K562 (cell line): ENCODE results near the gene SYNE1. TPM values are rescaled to one million over a fixed set of nuclear protein-coding genes. Genes with fewer than 3 reads are reported as not detected.

Experiments used
- ATAC-seq: fragments of 200-7000 bp; cut with Tn5 transposase; 3 replicates; pipeline ENCODE4 v1.9.1; 2020; ENCODE audit warnings: moderate library complexity
- BruUV-seq: library from RNA; stranded (reverse); fragments of 400-500 nt; replicated peaks from 2 replicates; lab custom pipeline; 2021; lab: Mats Ljungman, UMichigan
- CTCF ChIA-PET: fragments of 300-600 bp; formaldehyde crosslinking; extraction: SDS; loops from one replicate; lab custom pipeline; 2021; ENCODE audit warnings: low intra/inter-chr PET ratio; lab: Yijun Ruan, JAX
- POLR2A ChIA-PET: fragments of 300-600, 350-650 bp; sonication (Branson Sonifier 250); formaldehyde crosslinking; extraction: SDS; loops from one replicate; lab custom pipeline; 2021; ENCODE audit warnings: antibody characterized with exemption, inconsistent platforms; lab: Yijun Ruan, JAX
- DNase-seq, 4 experiments: peaks; one replicate each; pipeline versions ENCODE4 v3.0.0 to v3.0.0-alpha.2; 2011 to 2018; ENCODE audit warnings: low spot score in 3 of 4, mixed read lengths in 3 of 4; ENCODE audit errors: extremely low read depth in 1 of 4
- FAIRE-seq: peaks from 2 replicates; lab custom pipeline; 2011; peaks lifted over from hg19 to GRCh38; lab: Jason Lieb, UNC
- H2AFZ ChIP-seq: 2 replicates; pipeline ENCODE4 v1.6.0; 2011; ENCODE audit warnings: low read depth, low read length, control low read depth, inconsistent platforms
- H3K27ac ChIP-seq: fragments of 200-600 bp; 3 replicates; pipeline ENCODE4 v1.8.0; 2011; ENCODE audit warnings: low read depth, mild to moderate bottlenecking, control low read depth, inconsistent platforms, low read length, moderate library complexity, mixed read lengths; ENCODE audit errors: extremely low read depth
- H3K27me3 ChIP-seq, 2 experiments: fragments of 300-600 bp in 1 of 2; 2 replicates in 1 of 2; 3 replicates in 1 of 2; pipeline versions ENCODE4 v1.6.0 to v1.8.0; 2011; ENCODE audit warnings: inconsistent platforms in 2 of 2, low read length in 2 of 2, mild to moderate bottlenecking in 1 of 2, mixed read lengths in 1 of 2, moderate library complexity in 1 of 2; ENCODE audit not compliant: control insufficient read depth in 2 of 2, insufficient read depth in 2 of 2
- H3K36me3 ChIP-seq: fragments of 300-600 bp; 3 replicates; pipeline ENCODE4 v1.8.0; 2011; ENCODE audit warnings: mild to moderate bottlenecking, low read length, inconsistent platforms; ENCODE audit not compliant: control insufficient read depth, insufficient read depth
- H3K4me1 ChIP-seq, 2 experiments: fragments of 200-600 bp in 1 of 2; replicated peaks in 1 of 2; 2 replicates in 1 of 2; 3 replicates in 1 of 2; pipeline versions ENCODE4 v1.5.1 to v1.8.0; 2011; ENCODE audit warnings: inconsistent platforms in 2 of 2, low read length in 2 of 2, mild to moderate bottlenecking in 1 of 2, mixed read lengths in 1 of 2, moderate library complexity in 1 of 2; ENCODE audit not compliant: control insufficient read depth in 2 of 2, insufficient read depth in 2 of 2
- H3K4me2 ChIP-seq: 2 replicates; pipeline ENCODE4 v1.6.1; 2011; ENCODE audit warnings: low read length, control low read depth, inconsistent platforms, mixed read lengths; ENCODE audit not compliant: insufficient read depth
- H3K4me3 ChIP-seq: fragments of 200-600 bp; sonication (generic), shearing (Covaris generic); 2 replicates; pipeline ENCODE4 v1.5.1; 2016; ENCODE audit warnings: control low read depth, inconsistent platforms
- H3K79me2 ChIP-seq: fragments of 200-600 bp; 3 replicates; pipeline ENCODE4 v1.8.0; 2011; ENCODE audit warnings: low read length, inconsistent platforms; ENCODE audit not compliant: control insufficient read depth, insufficient read depth
- H3K9ac ChIP-seq, 2 experiments: 2 replicates each; pipeline versions ENCODE4 v1.6.0 to v1.6.1; 2011; ENCODE audit warnings: low read depth in 2 of 2, low read length in 2 of 2, control low read depth in 1 of 2, inconsistent platforms in 1 of 2, mild to moderate bottlenecking in 1 of 2, mixed read lengths in 1 of 2; ENCODE audit not compliant: insufficient read depth in 1 of 2
- H3K9me1 ChIP-seq: one replicate; pipeline ENCODE4 v1.6.0; 2011; ENCODE audit warnings: inconsistent platforms, mild to moderate bottlenecking, low read length, moderate library complexity; ENCODE audit not compliant: control insufficient read depth, insufficient read depth
- H3K9me3 ChIP-seq: replicated peaks from 2 replicates; pipeline ENCODE4 v1.5.1; 2011; ENCODE audit warnings: low read depth, low read length, inconsistent platforms; ENCODE audit not compliant: control insufficient read depth, insufficient read depth
- H4K20me1 ChIP-seq: replicated peaks from 2 replicates; pipeline ENCODE4 v1.6.1; 2011; ENCODE audit warnings: low read length, inconsistent platforms, mixed read lengths; ENCODE audit not compliant: control insufficient read depth, insufficient read depth
- CHD4 ChIP-seq: fragments of 200-600 bp; sonication (generic); IDR thresholded peaks from 3 replicates; pipeline ENCODE4 v1.6.1; 2012; ENCODE audit warnings: low read depth, mild to moderate bottlenecking, mixed read lengths, low read length, inconsistent platforms; ENCODE audit not compliant: insufficient read depth, insufficient replicate concordance, poor library complexity, severe bottlenecking
- FOSL1 ChIP-seq: fragments of 200-800 bp; sonication (Bioruptor generic); conservative IDR thresholded peaks from 2 replicates; pipeline ENCODE4 v1.6.1; 2016; ENCODE audit warnings: missing genetic modification characterization, missing compliant biosample characterization
- POLR2B ChIP-seq: fragments of 450-650 bp; IDR thresholded peaks from 2 replicates; pipeline ENCODE4 v1.6.1; 2018; ENCODE audit warnings: low read depth; ENCODE audit not compliant: partially characterized antibody
- SMARCE1 ChIP-seq: fragments of 450-650 bp; IDR thresholded peaks from 2 replicates; pipeline ENCODE4 v1.7.1; 2016; ENCODE audit warnings: mild to moderate bottlenecking
- ZNF217 ChIP-seq: sonication (generic); formaldehyde crosslinking; IDR thresholded peaks from 2 replicates; pipeline ENCODE4 v1.8.0; 2022; ENCODE audit warnings: mild to moderate bottlenecking, missing genetic modification reagents
- ZNF507 ChIP-seq: conservative IDR thresholded peaks from 2 replicates; pipeline ENCODE4 v1.6.1; 2017; ENCODE audit warnings: missing genetic modification characterization, missing compliant biosample characterization
- ZNF696 ChIP-seq: fragments of 250-450 bp; sonication (Bioruptor Pico); conservative IDR thresholded peaks from 2 replicates; pipeline ENCODE4 v1.4.0; 2020; ENCODE audit warnings: mild to moderate bottlenecking, moderate library complexity
- ZZZ3 ChIP-seq: fragments of 450-650 bp; IDR thresholded peaks from 2 replicates; pipeline ENCODE4 v1.6.1; 2016; ENCODE audit warnings: antibody characterized with exemption, mild to moderate bottlenecking, moderate library complexity
- WGBS: fragments of 100-300 bp; shearing (Covaris generic); methylation state at CpG from one replicate; pipeline ENCODE4 v1.1.6; 2016; ENCODE audit warnings: low coverage, mixed read lengths; ENCODE audit not compliant: insufficient coverage; ENCODE audit errors: missing lambda C conversion rate; 5-methylcytosine and 5-hydroxymethylcytosine counted together
- in situ Hi-C: fragments of 300-500 bp; cut with MboI; formaldehyde crosslinking; loops from 4 replicates; pipeline ENCODE4 v1.15.0; 2018; ENCODE audit warnings: inconsistent platforms, mixed read lengths
- intact Hi-C: fragments of 100-400 bp; cut with micrococcal nuclease; formaldehyde crosslinking; loops from 2 replicates; pipeline ENCODE4 v1.14.2; 2022
- polyA plus RNA-seq, 8 experiments: library from polyadenylated mRNA; depleted of rRNA in 4 of 8; stranded (reverse) in 5 of 8; unstranded in 3 of 8; fragments of >200 nt; fragmentation: Nextera tagmentation in 2 of 8; fragmentation: Illumina TruSeq in 1 of 8; extraction: Ambion mirVana in 2 of 8; extraction: Trizol in 1 of 8; gene quantifications; 2 replicates each; pipeline versions ENCODE4 v1.2.1 to v1.2.3, GENCODE V29; 2011 to 2014; ENCODE audit warnings: inconsistent platforms in 1 of 8, missing spikeins in 1 of 8
- total RNA-seq, 7 experiments: library from RNA; depleted of rRNA in 6 of 7; stranded (reverse); fragments of >200 nt in 6 of 7; fragmentation: Illumina TruSeq in 2 of 7; extraction: Trizol in 2 of 7; gene quantifications; 2 replicates each; pipeline versions ENCODE4 v1.2.1 to v1.2.3, GENCODE V29; 2011 to 2021; ENCODE audit warnings: low replicate concordance in 1 of 7
- TF ChIP-seq, protein P1 (sequence below): fragments of 250-450 bp; sonication (Bioruptor Pico); IDR thresholded peaks from 2 replicates; pipeline ENCODE4 v1.8.0; 2021; ENCODE audit warnings: moderate library complexity, mild to moderate bottlenecking, inconsistent platforms
- TF ChIP-seq, protein P2 (sequence below): sonication (generic); formaldehyde crosslinking; IDR thresholded peaks from 2 replicates; pipeline ENCODE4 v1.8.1; 2023; ENCODE audit warnings: mild to moderate bottlenecking, missing genetic modification reagents

SYNE1 gene
- total and polyA plus RNA-seq, 9 of the 15 experiments (the other 6 are each of a cell fraction or from before 2014, with no cell fraction given): under 0.01 to 0.42 (median 0.08) TPM; not detected in 1

DNA sequence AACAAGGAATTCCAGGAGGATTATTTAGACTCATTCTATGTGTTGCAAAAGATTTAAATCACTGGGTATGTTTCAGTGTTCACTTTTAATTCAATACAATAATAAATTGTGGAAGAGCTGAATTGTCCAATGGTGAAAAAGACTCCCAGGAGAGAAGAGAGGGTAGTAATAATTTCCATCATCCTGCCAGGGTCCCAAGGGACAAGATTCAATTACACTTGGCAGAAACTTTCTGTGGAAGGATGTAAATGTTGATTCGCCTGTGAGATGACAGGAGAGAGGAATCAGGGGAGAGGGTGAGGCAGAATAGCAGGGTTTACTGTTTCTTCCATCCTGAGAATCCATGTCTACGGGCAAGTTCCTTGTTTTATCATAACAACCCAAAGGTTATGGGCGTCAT is 487.0 kb downstream of the SYNE1 start:
- POLR2A ChIA-PET: interaction anchor here (1.0 kb wide), 1 partner anchor 18 kb away, joined by 3 read pairs; no protein-coding TSS in a partner anchor
- ATAC-seq (no peak), DNase-seq (no peak), FAIRE-seq (no peak)
- Histone ChIP-seq H3K4me3 (no peak overlapping the region), H3K27ac (no peak overlapping the region), H3K9ac (no peak overlapping the region), H3K79me2 (no peaks in the 10 kb centered on the region), H3K27me3 (peaks cover 0 to 8% of the 10 kb centered on the region in 2 experiments; a peak in 2 of 5 replicates), H3K9me3 (no peaks in the 10 kb centered on the region), H3K4me1 (no peaks in the 10 kb centered on the region), H3K36me3 (no peaks in the 10 kb centered on the region), H3K9me1 (no peaks in the 10 kb centered on the region), H3K4me2 (no peak overlapping the region), H2AFZ (no peak overlapping the region), H4K20me1 (no peaks in the 10 kb centered on the region)
- intact Hi-C loops (no loop called here), in situ Hi-C loops (no loop called here)
- 0% methylated on average over 3 of the region's 3 CpGs for WGBS
- TF ChIP-seq SMARCE1: no peak
- TF ChIP-seq ZNF696: no peak
- TF ChIP-seq ZZZ3: no peak
- TF ChIP-seq, protein P1, sequence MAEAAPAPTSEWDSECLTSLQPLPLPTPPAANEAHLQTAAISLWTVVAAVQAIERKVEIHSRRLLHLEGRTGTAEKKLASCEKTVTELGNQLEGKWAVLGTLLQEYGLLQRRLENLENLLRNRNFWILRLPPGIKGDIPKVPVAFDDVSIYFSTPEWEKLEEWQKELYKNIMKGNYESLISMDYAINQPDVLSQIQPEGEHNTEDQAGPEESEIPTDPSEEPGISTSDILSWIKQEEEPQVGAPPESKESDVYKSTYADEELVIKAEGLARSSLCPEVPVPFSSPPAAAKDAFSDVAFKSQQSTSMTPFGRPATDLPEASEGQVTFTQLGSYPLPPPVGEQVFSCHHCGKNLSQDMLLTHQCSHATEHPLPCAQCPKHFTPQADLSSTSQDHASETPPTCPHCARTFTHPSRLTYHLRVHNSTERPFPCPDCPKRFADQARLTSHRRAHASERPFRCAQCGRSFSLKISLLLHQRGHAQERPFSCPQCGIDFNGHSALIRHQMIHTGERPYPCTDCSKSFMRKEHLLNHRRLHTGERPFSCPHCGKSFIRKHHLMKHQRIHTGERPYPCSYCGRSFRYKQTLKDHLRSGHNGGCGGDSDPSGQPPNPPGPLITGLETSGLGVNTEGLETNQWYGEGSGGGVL (CRISPR knock-in tag): no peak
- no peak for TF ChIP-seq CHD4
- TF ChIP-seq, protein P2, sequence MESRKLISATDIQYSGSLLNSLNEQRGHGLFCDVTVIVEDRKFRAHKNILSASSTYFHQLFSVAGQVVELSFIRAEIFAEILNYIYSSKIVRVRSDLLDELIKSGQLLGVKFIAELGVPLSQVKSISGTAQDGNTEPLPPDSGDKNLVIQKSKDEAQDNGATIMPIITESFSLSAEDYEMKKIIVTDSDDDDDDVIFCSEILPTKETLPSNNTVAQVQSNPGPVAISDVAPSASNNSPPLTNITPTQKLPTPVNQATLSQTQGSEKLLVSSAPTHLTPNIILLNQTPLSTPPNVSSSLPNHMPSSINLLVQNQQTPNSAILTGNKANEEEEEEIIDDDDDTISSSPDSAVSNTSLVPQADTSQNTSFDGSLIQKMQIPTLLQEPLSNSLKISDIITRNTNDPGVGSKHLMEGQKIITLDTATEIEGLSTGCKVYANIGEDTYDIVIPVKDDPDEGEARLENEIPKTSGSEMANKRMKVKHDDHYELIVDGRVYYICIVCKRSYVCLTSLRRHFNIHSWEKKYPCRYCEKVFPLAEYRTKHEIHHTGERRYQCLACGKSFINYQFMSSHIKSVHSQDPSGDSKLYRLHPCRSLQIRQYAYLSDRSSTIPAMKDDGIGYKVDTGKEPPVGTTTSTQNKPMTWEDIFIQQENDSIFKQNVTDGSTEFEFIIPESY (CRISPR knock-in tag): no peak
- no peak for TF ChIP-seq POLR2B
- TF ChIP-seq FOSL1: no peak
- TF ChIP-seq ZNF217 (CRISPR knock-in tag): no peak
- no peak for TF ChIP-seq ZNF507
- BruUV-seq: no TSS peak
- CTCF ChIA-PET: interaction anchor here (0.6 kb wide), 1 partner anchor 14 kb away, joined by 3 read pairs; no protein-coding TSS in a partner anchor
